NOMO-1 treated with dmso at 0.1 percent for 144 hours (cell line): ENCODE data around the gene DCDC2.
"Not testable (repeated sequence)": the region's sequence is repeated elsewhere in the genome, so short reads cannot be mapped to it uniquely, and the experiment has no call there.

Source experiments
- DNase-seq: peaks from one replicate; lab custom pipeline; 2025; ENCODE audit not compliant: unreplicated experiment; lab: John Stamatoyannopoulos, UW

DCDC2 gene

GRCh38 chr6:24357336-24358218, at the start of gene DCDC2:
DCDC2 (minus strand) TSS chr6:24358059; CDS start chr6:24357750, 309 bp downstream.
- DNase-seq, result no peak

- DNase-seq, result no peak
These were observed 47.4 kb upstream of the DCDC2 start for GRCh38 chr6:24405262-24405661.

- no peak for DNase-seq
These were observed 45.6 kb upstream of the DCDC2 start for GRCh38 chr6:24403501-24403824.

- DNase-seq, result peak; percentile 51
These were observed 45.0 kb upstream of the DCDC2 start, which contains the start of gene MRS2 for GRCh38 chr6:24402697-24403500. MRS2 (plus strand) TSS chr6:24402936; CDS start chr6:24403047, 111 bp downstream.

GRCh38 chr6:24401458-24401857, 43.6 kb upstream of the DCDC2 start:
- DNase-seq, result no peak

- not testable (repeated sequence) for DNase-seq
These were observed 42.5 kb upstream of the DCDC2 start for GRCh38 chr6:24400045-24401039.

GRCh38 chr6:24397631-24398030, 39.8 kb upstream of the DCDC2 start:
- DNase-seq, result no peak

GRCh38 chr6:24396824-24397223, 39.0 kb upstream of the DCDC2 start:
- DNase-seq, result no peak

GRCh38 chr6:24394780-24395437, 37.0 kb upstream of the DCDC2 start:
- peak; percentile 21 for DNase-seq

GRCh38 chr6:24394061-24394779, 36.4 kb upstream of the DCDC2 start:
- DNase-seq, result no peak

- no peak for DNase-seq
These were observed 34.0 kb upstream of the DCDC2 start for GRCh38 chr6:24391756-24392405.

GRCh38 chr6:24391208-24391607, 33.3 kb upstream of the DCDC2 start:
- DNase-seq, result no peak

GRCh38 chr6:24387818-24388217, 30.0 kb upstream of the DCDC2 start:
- DNase-seq, result no peak

- no peak for DNase-seq
These were observed 27.8 kb upstream of the DCDC2 start for GRCh38 chr6:24385536-24386269.

- DNase-seq, result not testable (repeated sequence)
These were observed 26.7 kb upstream of the DCDC2 start for GRCh38 chr6:24384369-24385130.

GRCh38 chr6:24382891-24383494, 25.1 kb upstream of the DCDC2 start:
- not testable (repeated sequence) for DNase-seq

- DNase-seq, result no peak
These were observed 24.3 kb upstream of the DCDC2 start for GRCh38 chr6:24382220-24382540.
